ENCODE measurements around the gene ZNF385C. TPM values are rescaled to one million over a fixed set of nuclear protein-coding genes. Genes with fewer than 3 reads are reported as not detected.

ZNF385C gene
- total and polyA plus RNA-seq, 2 of the 13 experiments (the other 11 are each of a cell fraction or from before 2014, with no cell fraction given) = 2.3 to 6.1 TPM

GRCh38 chr17:41989702-41990419, 108.4 kb downstream of the ZNF385C start (continued):
- TF ChIP-seq PITX1 (CRISPR knock-in tag; IDR thresholded peaks at IDR 0.05) = peak; percentile 59; the same call in 1 of the 2 replicates
- no peak for TF ChIP-seq GABPA (IDR thresholded peaks at IDR 0.05; ENCODE audit: low read depth, low read length)
- TF ChIP-seq GABPA (CRISPR knock-in tag; IDR thresholded peaks at IDR 0.05; ENCODE audit: low read depth) = peak; percentile 25; the same call in 1 of the 2 replicates
- no peak for TF ChIP-seq TMF1 (CRISPR knock-in tag; IDR thresholded peaks at IDR 0.05; ENCODE audit: low read depth)
- TF ChIP-seq, protein P1, sequence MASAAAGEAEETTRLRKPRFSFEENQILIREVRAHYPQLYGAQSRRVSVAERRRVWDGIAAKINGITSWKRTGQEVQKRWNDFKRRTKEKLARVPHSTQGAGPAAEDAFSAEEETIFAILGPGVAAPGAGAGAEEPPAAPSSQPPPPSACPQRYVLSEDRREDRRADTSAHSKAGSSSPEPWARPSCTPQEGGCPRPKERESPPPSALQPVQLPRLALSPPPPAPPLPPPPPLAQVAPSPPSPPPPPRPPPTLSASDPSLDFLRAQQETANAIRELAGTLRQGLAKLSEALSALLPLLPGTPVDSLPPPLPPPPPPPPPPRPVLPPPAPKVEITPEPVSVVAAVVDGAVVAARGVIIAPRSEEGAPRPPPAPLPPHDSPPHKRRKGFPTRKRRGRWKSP (CRISPR knock-in tag; IDR thresholded peaks at IDR 0.05) = no peak
- TF ChIP-seq IKZF1 (IDR thresholded peaks at IDR 0.05) = no peak
- TF ChIP-seq, protein P2, sequence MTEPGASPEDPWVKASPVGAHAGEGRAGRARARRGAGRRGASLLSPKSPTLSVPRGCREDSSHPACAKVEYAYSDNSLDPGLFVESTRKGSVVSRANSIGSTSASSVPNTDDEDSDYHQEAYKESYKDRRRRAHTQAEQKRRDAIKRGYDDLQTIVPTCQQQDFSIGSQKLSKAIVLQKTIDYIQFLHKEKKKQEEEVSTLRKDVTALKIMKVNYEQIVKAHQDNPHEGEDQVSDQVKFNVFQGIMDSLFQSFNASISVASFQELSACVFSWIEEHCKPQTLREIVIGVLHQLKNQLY (CRISPR knock-in tag; IDR thresholded peaks at IDR 0.05) = no peak
- TF ChIP-seq DBP (CRISPR knock-in tag; IDR thresholded peaks at IDR 0.05; ENCODE audit: not compliant biosample characterization) = no peak
- no peak for TF ChIP-seq KLF11 (CRISPR knock-in tag; IDR thresholded peaks at IDR 0.05)
- no peak for TF ChIP-seq ZNF703 (CRISPR knock-in tag; IDR thresholded peaks at IDR 0.05; ENCODE audit: borderline replicate concordance)
- TF ChIP-seq THAP8 (CRISPR knock-in tag; IDR thresholded peaks at IDR 0.05; ENCODE audit: borderline replicate concordance) = no peak
- no peak for TF ChIP-seq SRSF1 (optimal IDR thresholded peaks at IDR 0.05; ENCODE audit: low read depth, low read length)
- no peak for TF ChIP-seq GTF2F1 (IDR thresholded peaks at IDR 0.05; ENCODE audit: low read length)
- no peak for TF ChIP-seq ZNF589 (CRISPR knock-in tag; conservative IDR thresholded peaks at IDR 0.05)
- TF ChIP-seq ZNF724P (CRISPR knock-in tag; IDR thresholded peaks at IDR 0.05; ENCODE audit: borderline replicate concordance) = no peak
- no peak for TF ChIP-seq ISX (CRISPR knock-in tag; conservative IDR thresholded peaks at IDR 0.05)
- TF ChIP-seq RAD21 (CRISPR knock-in tag; IDR thresholded peaks at IDR 0.05) = peak; percentile 35; the same call in 1 of the 2 replicates
- peak; percentile 66; the same call in 1 of the 2 replicates for TF ChIP-seq ZNF614 (CRISPR knock-in tag; IDR thresholded peaks at IDR 0.05; ENCODE audit: borderline replicate concordance)
- peak; percentile 85; the same call in 1 of the 2 replicates for TF ChIP-seq HIC2 (CRISPR knock-in tag; IDR thresholded peaks at IDR 0.05; ENCODE audit: low read depth)
- no peak for TF ChIP-seq ZNF883 (CRISPR knock-in tag; IDR thresholded peaks at IDR 0.05; ENCODE audit: not compliant biosample characterization)
- TF ChIP-seq POLR2G (IDR thresholded peaks at IDR 0.05; ENCODE audit: low read depth, low read length) = no peak
- no peak for TF ChIP-seq ZBTB42 (CRISPR knock-in tag; IDR thresholded peaks at IDR 0.05)
